DMS 273 (cell line): ENCODE measurements around the gene TNRC6A.
"Not testable (repeated sequence)": the region's sequence is repeated elsewhere in the genome, so short reads cannot be mapped to it uniquely, and the experiment has no call there.

Source experiments
- DNase-seq: peaks from one replicate; lab custom pipeline; 2025; ENCODE audit not compliant: unreplicated experiment; lab: John Stamatoyannopoulos, UW

TNRC6A gene

GRCh38 chr16:24729243-24729950 lies at the start of gene TNRC6A:
Gene TNRC6A (plus strand): TSS chr16:24729651. CDS start chr16:24729842, 191 bp downstream.
- peak; percentile 94 for DNase-seq

- DNase-seq: peak; percentile 64
Measured at GRCh38 chr16:24681793-24682192, 47.7 kb upstream of the TNRC6A start.

DNA sequence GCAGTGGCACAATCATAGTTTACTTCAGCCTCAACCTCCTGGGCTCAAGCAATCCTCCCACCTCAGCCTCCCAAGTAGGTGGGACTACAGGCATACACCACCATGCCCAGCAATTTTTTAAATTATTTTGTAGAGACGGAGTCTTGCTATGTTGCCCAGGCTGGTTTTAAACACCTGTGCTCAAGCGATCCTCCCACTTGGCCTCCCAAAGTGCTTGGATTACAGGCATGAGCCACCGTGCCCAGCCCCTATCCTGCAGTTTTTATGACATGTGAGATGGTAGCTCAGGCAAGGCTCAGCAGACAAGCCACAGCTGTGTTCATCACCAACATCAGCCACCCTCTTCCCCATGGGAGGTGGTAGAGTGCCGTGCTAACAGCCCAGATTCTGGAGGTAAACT lies 46.2 kb upstream of the TNRC6A start:
- no peak for DNase-seq

- DNase-seq: no peak
Measured at GRCh38 chr16:24683847-24684493, 45.5 kb upstream of the TNRC6A start.

- DNase-seq: peak; percentile 61
Measured at GRCh38 chr16:24685539-24686432, 43.7 kb upstream of the TNRC6A start.

- DNase-seq: no peak
Measured at GRCh38 chr16:24686678-24687077, 42.8 kb upstream of the TNRC6A start.

DNA sequence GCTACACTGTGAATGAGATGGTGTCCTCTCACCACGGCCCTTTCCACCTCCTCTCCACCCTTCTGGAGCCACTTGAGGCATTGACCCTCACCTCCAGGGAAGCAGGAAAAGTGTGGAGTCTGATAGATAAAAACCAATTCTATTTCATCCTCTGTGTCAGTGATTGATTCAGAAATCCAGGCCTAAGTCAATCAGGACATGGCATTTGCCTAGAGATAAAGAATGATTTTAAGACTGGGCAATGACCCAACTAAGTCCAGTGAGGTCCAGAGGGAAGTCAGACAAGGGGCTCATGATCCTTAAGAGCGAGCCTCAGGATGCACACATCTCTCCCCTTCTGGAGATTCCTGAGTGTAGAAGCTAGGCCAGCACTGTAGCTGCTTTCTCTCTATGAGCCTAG lies 41.1 kb upstream of the TNRC6A start:
- DNase-seq: no peak

DNA sequence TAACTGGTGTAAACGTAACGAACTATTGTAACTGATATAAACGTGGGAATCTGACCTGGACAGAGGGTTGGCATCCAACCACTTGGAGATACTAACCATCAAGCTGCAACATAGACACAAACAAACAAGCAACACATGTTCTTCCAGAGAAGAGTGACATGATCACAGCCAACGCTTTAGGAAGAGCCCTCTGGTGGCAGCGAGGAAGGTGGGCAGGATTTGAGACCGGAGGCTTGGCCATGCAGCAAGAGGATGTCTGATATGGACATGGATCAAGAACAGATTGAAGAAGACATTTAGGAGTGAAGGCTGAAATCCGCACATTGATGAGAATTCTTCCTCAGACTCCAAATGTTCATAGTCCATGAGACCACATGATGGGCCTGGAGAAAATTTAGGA lies 40.3 kb upstream of the TNRC6A start:
- DNase-seq: peak; percentile 63

DNA sequence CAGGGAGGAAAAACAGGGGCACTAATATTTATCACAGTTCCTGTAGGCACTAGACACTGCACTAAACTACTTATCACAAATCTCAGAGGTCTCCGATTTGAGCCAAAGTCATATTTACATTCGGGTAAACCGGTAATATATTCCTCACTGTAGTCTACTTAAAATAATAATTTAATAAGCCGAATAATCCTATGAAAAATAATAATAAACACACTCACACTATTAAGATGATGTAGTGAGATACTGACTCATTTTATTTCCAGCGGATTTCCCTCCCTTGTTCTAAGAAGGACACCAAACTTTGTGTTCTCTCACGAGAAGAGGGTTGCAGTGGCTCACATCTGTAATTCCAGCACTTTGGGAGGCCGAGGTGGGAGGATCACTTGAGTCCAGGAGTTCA lies 36.6 kb upstream of the TNRC6A start:
- DNase-seq: no peak

GRCh38 chr16:24694931-24695330 lies 34.5 kb upstream of the TNRC6A start:
- DNase-seq: no peak

DNA sequence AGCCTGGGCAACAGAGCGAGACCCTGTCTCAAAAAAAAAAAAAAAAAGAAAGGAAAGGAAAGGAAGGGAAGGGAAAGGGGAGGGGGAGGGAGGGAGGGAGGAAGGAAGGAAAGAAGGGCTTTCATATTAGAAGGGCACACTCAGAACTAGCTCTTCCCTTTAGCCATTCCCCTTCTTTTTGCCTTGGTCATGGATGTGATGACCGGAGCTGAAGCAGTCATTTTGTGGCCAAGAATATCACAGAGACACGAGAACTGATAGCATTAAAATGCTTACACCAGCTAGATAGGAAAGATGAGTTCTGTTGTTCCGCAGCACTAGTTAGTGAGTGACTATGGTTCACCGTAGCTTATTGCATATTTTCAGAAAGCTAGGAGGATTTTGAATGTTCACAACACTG lies 32.8 kb upstream of the TNRC6A start:
- DNase-seq: no peak

DNA sequence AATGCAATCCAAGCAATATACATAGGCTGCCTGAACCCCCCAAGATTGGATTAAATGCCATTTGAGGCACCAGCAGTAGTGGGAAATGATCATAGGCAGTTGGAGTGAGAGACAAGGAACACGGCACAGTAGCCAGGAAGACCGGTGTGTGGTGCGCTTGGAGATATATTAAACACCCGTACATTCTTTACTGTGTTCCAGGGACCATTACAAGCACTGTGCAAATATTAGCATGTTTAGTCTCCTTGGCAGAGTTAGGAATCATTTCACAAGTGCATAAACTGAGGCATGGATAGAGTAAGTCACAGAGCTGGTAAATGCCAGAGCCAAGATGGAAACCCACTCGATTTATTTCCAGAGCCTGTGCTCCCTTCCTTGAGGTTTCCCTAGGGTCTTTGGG lies 31.1 kb upstream of the TNRC6A start:
- no peak for DNase-seq

DNA sequence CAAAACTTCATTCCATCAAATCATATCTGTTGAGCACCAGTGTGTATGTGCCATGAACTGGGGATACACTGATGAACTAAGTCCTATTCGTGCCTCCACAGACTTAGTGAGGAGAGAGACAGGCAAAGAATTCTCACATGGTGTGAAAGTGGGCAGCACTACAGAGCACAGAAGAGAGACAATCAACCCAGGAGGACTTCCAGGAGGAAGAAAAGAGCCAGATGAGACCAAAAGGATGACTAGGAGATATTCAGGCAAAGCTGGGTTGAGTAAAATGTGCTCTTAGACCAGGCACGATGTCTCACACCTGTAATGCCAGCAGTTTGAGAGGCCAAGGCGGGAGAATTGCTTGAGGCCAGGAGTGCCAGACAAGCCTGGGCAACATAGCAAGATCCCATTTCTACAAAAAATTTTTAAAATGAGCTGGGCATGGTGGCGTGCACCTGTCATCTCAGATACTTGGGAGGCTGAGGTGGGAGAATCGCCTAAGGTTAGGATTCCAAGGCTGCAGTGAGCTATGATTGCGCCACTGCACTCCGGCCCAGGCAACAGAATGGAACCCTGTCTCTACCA lies 30.2 kb upstream of the TNRC6A start:
- DNase-seq: no peak

DNA sequence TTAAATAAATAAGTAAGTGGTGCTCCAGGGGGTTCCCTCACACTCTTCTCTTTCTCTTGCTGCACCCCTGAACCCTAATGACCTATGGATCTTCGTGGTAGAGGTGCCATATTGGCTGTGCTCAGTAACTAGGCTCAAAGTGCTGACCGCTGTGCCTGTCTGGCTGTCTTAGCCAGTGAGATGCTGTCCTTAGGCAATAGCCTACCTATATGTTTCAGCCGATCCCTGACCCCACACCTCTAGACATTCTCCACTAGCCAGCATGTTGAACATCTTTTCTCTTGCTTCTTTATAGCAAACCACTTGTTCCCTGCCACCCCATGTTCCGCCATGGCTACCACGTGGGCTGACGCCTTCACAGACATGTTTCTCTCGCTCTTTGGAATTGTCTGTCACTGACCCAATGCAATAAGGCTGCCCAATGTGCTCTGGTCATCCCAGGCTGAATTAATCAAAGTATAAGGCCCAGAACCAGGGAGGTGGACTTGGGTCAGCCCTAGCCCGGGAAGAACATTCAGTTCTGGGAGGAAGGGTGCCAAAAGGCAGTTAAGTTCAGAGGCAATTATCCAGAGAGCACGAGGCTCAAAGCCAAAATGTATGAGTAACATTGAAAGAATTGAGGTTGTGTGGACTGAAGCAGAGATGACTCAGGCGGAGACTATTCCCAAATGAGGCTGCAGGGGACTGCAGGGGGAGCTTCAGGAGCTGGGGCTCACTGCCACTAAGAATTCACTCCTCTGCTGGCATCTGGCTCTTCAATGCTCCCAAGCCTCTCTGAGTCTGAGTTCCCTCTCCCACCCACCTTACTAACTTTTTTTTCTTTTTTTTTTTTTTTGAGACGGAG lies 28.7 kb upstream of the TNRC6A start:
- peak; percentile 83 for DNase-seq

GRCh38 chr16:24701521-24701951 lies 27.9 kb upstream of the TNRC6A start:
- no peak for DNase-seq

GRCh38 chr16:24707760-24708159 lies 21.7 kb upstream of the TNRC6A start:
- not testable (repeated sequence) for DNase-seq

DNA sequence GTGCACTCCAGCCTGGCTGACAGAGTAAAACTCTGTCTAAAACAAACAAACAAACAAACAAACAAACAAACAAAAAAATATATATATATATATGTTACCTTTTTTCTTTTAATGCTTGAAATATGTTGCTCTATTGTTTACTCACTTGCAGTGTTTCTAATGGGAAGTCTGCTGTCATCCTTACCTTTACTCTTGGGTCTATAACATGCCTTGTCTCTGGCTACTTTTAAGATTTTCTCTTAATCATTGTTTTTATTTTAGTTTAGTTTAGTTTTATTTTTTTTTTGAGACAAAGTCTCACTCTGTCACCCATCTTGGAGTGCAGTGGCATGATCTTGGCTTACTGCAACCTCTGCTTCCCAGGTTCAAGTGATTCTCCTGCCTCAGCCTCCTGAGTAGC lies 16.1 kb upstream of the TNRC6A start:
- DNase-seq: no peak

- no peak for DNase-seq
Measured at GRCh38 chr16:24717411-24717810, 12.0 kb upstream of the TNRC6A start.

DNA sequence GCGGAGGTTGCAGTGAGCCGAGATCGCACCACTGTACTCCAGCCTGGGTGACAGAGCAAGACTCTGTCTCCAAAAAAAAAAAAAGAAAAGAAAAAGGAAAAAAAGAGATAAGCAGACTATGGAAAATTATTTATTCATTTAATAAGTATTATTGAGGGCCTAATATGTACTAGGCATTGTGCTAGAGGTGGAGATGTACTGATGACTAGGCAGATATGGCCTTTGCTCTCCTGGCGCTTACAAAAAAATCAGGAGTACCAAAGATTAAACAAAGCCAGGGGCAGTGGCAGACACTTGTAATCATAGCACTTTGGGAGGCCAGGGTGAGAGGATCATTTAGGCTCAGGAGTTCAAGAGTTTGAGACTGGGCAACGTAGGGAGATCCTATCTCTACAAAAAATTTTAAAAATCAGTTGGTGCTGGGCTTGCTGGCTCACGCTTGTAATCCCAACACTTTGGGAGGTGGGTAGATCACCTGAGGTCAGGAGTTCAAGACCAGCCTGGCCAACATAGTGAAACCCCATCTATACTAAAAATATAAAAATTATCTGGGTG lies 10.4 kb upstream of the TNRC6A start:
- DNase-seq: no peak

DNA sequence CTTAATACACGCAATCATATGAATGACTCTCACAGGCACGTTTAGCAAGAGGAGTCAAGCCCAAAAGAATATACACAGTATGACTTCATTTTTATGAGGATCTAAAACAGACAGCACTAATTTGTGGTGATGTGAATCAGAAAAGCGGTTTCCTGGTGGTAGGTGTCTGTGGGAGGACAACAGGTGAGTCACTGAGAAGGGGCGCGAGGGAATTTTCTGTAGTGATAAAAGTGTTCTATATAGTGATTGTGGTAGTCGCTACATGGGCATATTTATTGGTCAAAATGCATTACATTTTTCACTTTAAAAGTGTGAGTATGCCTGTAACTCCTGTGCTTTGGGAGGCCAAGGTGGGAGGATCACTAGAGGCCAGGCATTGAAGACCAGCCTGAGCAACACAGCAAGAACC lies 7.6 kb upstream of the TNRC6A start:
- DNase-seq: no peak
